NT2/D1 (cell line): Measurements from ENCODE around the gene ZNF467.

Source experiments
- DNase-seq: peaks from one replicate; pipeline ENCODE4 v3.0.0-alpha.2; 2011; ENCODE audit warnings: low read depth, low spot score
- H3K27me3 ChIP-seq: 2 replicates; pipeline ENCODE4 v1.6.0; 2011; ENCODE audit warnings: mild to moderate bottlenecking; ENCODE audit not compliant: insufficient read length, insufficient read depth
- H3K36me3 ChIP-seq: 2 replicates; pipeline ENCODE4 v1.6.1; 2011; ENCODE audit warnings: mild to moderate bottlenecking, low read length, mixed read lengths; ENCODE audit not compliant: insufficient read depth, insufficient read length
- H3K4me1 ChIP-seq: 2 replicates; pipeline ENCODE4 v1.5.1; 2011; ENCODE audit not compliant: insufficient read depth, insufficient read length
- H3K4me3 ChIP-seq: 2 replicates; pipeline ENCODE4 v1.5.1; 2011; ENCODE audit warnings: low read depth; ENCODE audit not compliant: insufficient read length
- H3K9ac ChIP-seq: 2 replicates; pipeline ENCODE4 v1.6.0; 2011; ENCODE audit warnings: low read depth; ENCODE audit not compliant: insufficient read length
- H3K9me3 ChIP-seq: 2 replicates; pipeline ENCODE4 v1.5.1; 2011; ENCODE audit warnings: mild to moderate bottlenecking, low read length; ENCODE audit not compliant: insufficient read depth
- SUZ12 ChIP-seq: IDR thresholded peaks from 2 replicates; pipeline ENCODE4 v1.6.1; 2011; ENCODE audit not compliant: insufficient read length, insufficient read depth; ENCODE audit errors: extremely low read depth
- YY1 ChIP-seq: IDR thresholded peaks from 2 replicates; pipeline ENCODE4 v1.6.1; 2011; ENCODE audit not compliant: insufficient read length, insufficient read depth
- ZNF274 ChIP-seq: IDR thresholded peaks from 2 replicates; pipeline ENCODE4 v1.6.1; 2011; ENCODE audit warnings: mild to moderate bottlenecking, low read depth, low read length

ZNF467 gene

DNA sequence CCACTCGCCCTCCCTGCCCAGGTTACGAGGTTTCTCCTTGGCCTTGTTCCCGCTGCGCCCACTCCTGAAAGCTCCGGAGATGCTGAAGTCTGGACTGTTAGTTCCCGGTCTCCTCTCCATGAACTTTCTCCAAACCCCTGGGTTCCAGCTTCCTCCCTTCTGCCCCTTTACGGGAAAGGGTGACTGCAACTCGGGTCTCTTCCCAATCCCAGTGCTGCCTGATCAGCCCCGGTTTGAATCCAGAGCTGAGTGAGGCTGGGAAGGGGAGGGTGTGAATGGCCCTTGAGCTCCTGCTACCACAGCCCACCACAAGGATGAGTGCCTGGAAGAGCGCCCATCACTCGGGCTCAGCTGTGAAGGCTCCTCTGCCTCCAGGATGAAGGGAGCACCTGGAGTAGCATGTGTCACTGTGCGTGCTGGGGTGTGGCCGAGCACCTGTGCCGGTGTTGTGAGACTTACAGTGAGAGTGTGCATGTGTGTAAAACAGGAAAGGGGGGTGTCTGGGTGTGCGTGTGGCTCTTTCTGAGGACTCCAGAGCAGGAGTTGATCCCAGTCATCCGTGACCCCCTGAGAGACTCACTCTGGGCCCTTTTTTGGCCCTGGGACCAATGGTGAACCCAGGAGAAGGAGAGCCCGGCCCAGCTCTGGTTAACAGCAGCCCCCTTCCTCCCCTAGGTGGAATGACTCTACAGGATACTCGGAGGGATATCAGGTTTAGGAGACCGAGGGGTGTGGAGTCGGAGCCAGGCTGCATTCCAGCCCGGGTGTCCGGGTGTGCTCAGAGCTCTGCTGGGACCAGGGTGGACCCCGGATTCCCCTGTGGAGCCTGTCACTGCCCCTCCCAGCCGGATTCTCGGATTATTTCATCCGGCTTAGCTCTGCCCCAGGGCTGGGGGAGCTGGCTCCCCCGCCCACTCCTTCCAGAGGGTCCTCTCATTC, 1.1 kb upstream of the ZNF467 start:
- no peaks in the 10 kb centered on the region for H3K36me3 ChIP-seq
- H3K9me3 ChIP-seq, result no peaks in the 10 kb centered on the region
- TF ChIP-seq SUZ12, result no peak
- no peak for TF ChIP-seq ZNF274
- TF ChIP-seq YY1, result no peak
- peak overlapping the region; percentile 15 for H3K4me3 ChIP-seq
- peaks cover 18% of the 10 kb centered on the region for H3K4me1 ChIP-seq
- H3K9ac ChIP-seq, result peak overlapping the region; percentile 56
- H3K27me3 ChIP-seq, result peaks cover 12% of the 10 kb centered on the region
- DNase-seq, result no peak

DNA sequence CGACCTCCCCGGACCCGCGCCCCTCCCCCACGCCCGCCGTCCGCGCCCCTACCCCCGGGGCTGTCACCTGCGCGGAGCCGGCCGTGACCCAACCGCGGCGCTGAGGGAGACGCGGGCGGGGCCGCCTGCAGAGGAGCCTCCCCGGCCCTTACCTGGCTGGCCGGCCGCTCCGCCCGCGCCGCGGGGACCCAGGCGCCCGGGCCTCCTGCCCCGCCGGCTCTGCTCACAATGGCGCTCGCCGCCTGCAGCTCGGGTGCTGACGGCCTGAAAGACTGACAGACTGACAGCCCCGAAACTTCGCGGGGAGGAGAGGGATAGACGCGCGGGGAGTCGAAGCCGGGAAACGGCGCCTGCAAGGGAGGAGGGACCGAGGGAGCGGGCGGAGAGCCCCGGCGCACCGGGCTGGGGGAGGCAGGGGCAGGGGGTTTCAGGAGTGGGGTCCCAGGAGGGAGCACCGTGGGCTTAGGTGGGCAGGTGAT, 393 bp downstream of the ZNF467 start:
- Histone ChIP-seq H3K4me1 (peaks cover 15% of the 10 kb centered on the region), H3K9me3 (no peaks in the 10 kb centered on the region), H3K9ac (peak overlapping the region; percentile 64), H3K4me3 (peak overlapping the region; percentile 59), H3K36me3 (peaks cover 7% of the 10 kb centered on the region), H3K27me3 (peaks cover 27% of the 10 kb centered on the region)
- no peak for TF ChIP-seq YY1
- no peak for TF ChIP-seq ZNF274
- no peak for TF ChIP-seq SUZ12
- DNase-seq, result no peak

DNA sequence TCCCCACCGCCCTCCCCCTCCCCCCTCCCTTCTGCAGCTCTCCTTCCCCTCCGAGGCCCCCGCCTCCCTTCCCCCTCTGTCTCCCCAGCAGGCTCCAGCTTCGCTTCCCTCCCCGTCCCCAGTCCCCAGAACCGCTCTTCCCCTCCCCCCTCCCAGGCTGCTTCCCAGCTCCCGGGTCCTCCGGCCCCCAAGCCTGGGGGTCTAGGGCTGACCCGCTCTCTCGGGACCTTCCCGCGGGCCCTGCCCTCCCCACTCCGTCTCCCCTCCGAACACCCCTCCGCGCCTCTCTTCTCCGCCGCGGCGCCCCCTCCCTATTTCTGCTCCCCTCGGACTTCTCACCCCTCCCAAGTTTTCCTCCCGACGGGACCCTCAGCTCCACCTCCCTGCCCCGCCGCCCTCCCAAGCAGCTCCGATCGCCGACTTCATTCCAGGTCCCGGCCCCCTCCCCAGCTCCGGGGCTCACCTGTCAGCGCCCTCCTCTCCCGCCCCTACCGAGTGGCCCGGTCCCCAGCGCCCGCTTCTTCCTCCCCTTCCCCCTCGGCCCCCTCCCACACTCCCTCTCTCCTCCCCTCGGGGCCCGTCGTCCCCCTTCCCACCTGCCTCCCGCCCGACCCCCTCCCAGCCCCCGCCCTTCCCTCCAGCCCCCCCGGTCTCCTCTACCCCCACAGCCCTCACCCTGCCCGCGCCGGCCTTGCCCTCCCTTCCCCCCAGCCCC, 990 bp downstream of the ZNF467 start:
- Histone ChIP-seq H3K27me3 (peaks cover 33% of the 10 kb centered on the region), H3K36me3 (peaks cover 7% of the 10 kb centered on the region), H3K4me1 (peaks cover 15% of the 10 kb centered on the region), H3K4me3 (peak overlapping the region; percentile 32), H3K9ac (no peak overlapping the region), H3K9me3 (no peaks in the 10 kb centered on the region)
- no peak for DNase-seq
- TF ChIP-seq SUZ12, result no peak
- TF ChIP-seq YY1, result no peak
- TF ChIP-seq ZNF274, result no peak

DNA sequence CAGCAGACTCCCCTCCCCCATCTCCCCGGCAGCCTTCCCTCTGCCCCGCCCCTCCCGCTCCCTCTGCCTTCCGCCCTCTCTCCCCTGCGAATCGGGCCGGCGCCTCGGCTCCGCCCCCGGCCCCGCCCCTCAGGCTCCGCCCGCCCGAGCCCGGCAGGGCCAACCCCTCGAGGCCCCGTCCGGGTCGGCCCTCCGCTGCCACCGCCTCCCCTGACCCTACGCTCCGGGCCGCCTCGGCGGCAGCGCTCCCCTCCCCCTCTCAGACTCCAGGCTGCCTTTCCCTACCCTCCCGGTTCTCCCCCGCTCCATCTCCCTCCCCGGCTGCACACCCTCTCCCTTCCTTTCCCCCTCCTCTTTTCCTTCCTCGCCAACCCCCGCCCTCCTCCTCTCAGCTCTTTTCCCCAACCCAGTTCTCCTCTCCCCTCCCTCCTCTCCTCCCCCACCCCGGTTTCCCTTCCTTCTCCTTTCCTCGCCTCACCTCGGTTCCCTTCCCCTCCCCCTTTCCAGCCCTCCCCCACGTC, 1.6 kb downstream of the ZNF467 start:
- peaks cover 39% of the 10 kb centered on the region for H3K27me3 ChIP-seq
- peak; percentile 87 for DNase-seq
- H3K9ac ChIP-seq, result peak overlapping the region; percentile 42

DNA sequence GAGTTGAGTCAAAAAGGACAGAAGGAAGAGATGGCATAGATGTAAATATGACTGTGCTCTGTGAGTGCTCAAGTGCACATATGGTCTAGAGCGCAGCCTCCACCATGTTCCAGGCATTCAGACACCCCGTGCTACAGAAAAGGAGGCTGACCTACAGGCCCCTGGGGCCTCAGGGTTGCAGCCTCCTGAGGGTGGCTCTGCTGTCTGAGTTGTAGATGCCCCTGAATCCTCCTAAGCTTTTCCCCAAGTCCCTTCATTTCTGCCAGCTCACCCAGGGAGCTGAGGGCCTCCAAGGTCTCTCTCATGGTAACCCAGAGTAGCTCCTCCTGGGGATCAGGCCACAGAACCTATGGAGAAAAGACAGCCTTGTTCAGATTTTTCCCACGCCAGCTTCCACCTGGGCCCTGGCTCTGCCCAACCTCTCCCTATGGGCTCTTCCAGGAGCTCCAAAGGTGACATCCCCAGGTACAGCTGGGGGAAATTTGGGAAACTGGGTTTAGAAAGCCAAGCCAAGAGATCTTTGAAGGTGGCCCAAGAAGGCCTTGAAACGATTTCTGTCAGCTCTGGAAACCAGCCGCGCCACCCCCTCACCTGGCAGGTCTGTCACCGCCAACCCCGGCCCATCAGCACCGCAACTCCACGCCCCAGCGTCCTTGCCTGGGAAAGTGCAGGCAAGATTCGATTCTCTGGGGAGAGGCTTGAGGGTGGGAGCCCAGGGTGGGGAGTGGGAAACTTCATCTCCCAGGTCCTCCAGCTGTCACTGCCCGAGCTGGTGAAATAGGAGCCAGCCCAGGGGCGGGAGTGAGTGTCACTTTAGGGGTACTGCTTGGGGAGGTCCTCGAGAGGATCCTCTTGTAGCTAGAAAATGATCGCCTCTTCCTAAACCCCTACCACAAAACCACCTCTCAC, 2.4 kb downstream of the ZNF467 start:
- H3K9me3 ChIP-seq, result no peaks in the 10 kb centered on the region
- TF ChIP-seq YY1 (no peak), ZNF274 (no peak), SUZ12 (no peak)
- no peak for DNase-seq
- peak overlapping the region; percentile 50 for H3K9ac ChIP-seq
- peaks cover 47% of the 10 kb centered on the region for H3K27me3 ChIP-seq
- peak overlapping the region; percentile 15 for H3K4me3 ChIP-seq
- H3K4me1 ChIP-seq, result peaks cover 13% of the 10 kb centered on the region
- H3K36me3 ChIP-seq, result peaks cover 7% of the 10 kb centered on the region

More for the DNA sequence above, 1.6 kb downstream of the ZNF467 start:
- peaks cover 7% of the 10 kb centered on the region for H3K36me3 ChIP-seq
- peak overlapping the region; percentile 24 for H3K4me3 ChIP-seq
- TF ChIP-seq YY1 (no peak), ZNF274 (no peak), SUZ12 (no peak)
- no peaks in the 10 kb centered on the region for H3K9me3 ChIP-seq
- H3K4me1 ChIP-seq, result peaks cover 12% of the 10 kb centered on the region

DNA sequence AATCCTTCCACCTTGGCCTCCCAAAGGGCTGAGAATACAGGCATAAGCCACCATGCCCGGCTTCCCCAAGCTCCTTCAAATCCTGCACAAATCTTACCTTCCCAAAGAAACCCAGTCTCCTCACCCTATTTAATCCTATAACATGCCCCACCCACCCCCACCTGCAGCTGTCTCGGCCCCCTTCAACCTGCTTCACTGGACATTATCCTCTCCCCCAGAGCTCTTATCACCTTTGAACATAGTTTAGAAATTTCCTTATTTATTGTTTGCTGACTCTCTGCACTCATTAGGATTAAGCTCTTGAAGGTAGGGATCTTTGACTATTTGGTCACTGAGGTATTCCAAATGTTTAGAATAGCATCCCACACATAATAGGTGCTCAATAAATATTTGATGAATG, 3.5 kb downstream of the ZNF467 start:
- Histone ChIP-seq H3K4me3 (no peak overlapping the region), H3K9me3 (no peaks in the 10 kb centered on the region), H3K36me3 (peaks cover 7% of the 10 kb centered on the region), H3K9ac (no peak overlapping the region), H3K27me3 (peaks cover 57% of the 10 kb centered on the region), H3K4me1 (peaks cover 17% of the 10 kb centered on the region)
- no peak for TF ChIP-seq YY1
- TF ChIP-seq SUZ12, result no peak
- TF ChIP-seq ZNF274, result no peak
- no peak for DNase-seq
